GM06990 (cell line): ENCODE results near the gene DNAH5.

Source experiments
- DNase-seq: peaks from one replicate; pipeline ENCODE4 v3.0.0-alpha.2; 2011; ENCODE audit not compliant: insufficient read length; ENCODE audit errors: extremely low read depth
- H3K27me3 ChIP-seq: replicated peaks from 2 replicates; pipeline ENCODE4 v1.6.0; 2011; ENCODE audit warnings: low read length; ENCODE audit not compliant: control insufficient read depth, insufficient read depth
- H3K36me3 ChIP-seq: 2 replicates; pipeline ENCODE4 v1.5.1; 2011; ENCODE audit warnings: low read length; ENCODE audit not compliant: control insufficient read depth, insufficient read depth
- H3K4me3 ChIP-seq: replicated peaks from 2 replicates; pipeline ENCODE4 v1.5.1; 2011; ENCODE audit warnings: low read depth, mild to moderate bottlenecking, control low read depth, low read length
- TF ChIP-seq, protein P1 (sequence below): IDR thresholded peaks from 2 replicates; pipeline ENCODE4 v1.5.1; 2011; ENCODE audit warnings: low read length, control low read depth, mild to moderate bottlenecking, inconsistent platforms; ENCODE audit not compliant: insufficient read depth, poor library complexity, severe bottlenecking

DNAH5 gene

DNA sequence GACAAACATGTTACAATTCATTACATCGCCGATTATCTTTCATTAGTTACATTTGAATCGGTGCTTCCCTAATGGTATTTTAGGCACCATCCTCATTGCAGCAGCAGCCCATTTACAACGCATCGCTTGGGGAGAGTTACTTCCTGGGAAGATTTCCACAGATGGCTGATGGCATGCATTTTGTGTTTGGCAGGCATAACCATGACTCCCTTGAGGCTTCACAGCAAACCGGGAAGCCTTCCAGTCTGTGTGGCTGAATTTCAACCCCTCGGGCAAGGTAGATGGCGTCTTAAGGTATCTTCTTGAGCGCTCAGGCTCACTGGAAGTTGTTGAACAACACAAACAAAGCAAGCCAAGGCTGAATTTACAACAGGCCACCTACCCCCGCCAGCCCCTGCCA, 1.6 kb upstream of the DNAH5 start:
- Histone ChIP-seq H3K4me3 (no peak overlapping the region), H3K36me3 (no peaks in the 10 kb centered on the region), H3K27me3 (no peaks in the 10 kb centered on the region; the same call in 1 of the 2 replicates)
- no peak for DNase-seq
- TF ChIP-seq, protein P1, sequence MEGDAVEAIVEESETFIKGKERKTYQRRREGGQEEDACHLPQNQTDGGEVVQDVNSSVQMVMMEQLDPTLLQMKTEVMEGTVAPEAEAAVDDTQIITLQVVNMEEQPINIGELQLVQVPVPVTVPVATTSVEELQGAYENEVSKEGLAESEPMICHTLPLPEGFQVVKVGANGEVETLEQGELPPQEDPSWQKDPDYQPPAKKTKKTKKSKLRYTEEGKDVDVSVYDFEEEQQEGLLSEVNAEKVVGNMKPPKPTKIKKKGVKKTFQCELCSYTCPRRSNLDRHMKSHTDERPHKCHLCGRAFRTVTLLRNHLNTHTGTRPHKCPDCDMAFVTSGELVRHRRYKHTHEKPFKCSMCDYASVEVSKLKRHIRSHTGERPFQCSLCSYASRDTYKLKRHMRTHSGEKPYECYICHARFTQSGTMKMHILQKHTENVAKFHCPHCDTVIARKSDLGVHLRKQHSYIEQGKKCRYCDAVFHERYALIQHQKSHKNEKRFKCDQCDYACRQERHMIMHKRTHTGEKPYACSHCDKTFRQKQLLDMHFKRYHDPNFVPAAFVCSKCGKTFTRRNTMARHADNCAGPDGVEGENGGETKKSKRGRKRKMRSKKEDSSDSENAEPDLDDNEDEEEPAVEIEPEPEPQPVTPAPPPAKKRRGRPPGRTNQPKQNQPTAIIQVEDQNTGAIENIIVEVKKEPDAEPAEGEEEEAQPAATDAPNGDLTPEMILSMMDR: no peak

DNA sequence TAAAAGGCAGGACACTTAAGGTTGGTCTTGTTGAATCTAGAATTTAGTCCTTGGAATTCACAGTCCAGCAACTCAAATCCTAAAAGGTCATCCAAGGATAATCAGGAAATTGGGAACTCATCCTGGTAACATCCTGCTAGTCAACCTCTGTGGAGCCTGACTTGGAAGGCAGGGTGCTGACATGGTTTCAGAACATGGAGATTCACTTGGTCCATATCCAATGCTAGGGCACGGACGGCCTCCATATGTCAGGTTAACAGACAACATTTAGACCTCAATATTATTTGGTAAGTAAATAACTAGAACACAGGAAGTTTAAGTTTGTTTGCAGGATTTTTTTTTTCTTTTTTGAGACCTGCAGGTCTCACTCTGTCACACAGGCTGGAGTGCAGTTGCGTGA, 783 bp upstream of the DNAH5 start:
- no peak overlapping the region for H3K4me3 ChIP-seq
- TF ChIP-seq, protein P1: no peak
- DNase-seq: no peak
- H3K27me3 ChIP-seq: no peaks in the 10 kb centered on the region; the same call in 1 of the 2 replicates
- H3K36me3 ChIP-seq: no peaks in the 10 kb centered on the region

DNA sequence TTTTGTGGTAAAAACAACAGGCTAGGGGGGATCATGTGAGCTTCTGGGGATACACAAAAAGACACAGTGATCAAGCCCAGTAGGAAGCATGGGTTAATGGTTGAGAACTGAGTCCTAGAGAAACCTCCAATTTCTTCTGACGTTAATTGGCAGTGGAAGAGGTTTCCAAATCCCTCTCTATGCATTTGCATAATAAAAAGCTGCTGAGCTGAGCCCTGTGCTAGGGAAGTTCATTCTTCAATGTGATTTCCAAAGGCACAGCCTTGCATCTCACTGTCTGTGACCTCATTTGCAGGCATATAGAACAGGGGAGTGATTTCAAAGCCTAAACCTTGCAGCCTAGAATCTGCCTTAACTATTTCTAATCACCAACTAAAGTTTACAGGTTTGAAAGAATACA, 812 bp downstream of the DNAH5 start:
- no peak overlapping the region for H3K4me3 ChIP-seq
- no peaks in the 10 kb centered on the region for H3K36me3 ChIP-seq
- no peaks in the 10 kb centered on the region; the same call in 1 of the 2 replicates for H3K27me3 ChIP-seq
- no peak for DNase-seq
- TF ChIP-seq, protein P1: no peak

DNA sequence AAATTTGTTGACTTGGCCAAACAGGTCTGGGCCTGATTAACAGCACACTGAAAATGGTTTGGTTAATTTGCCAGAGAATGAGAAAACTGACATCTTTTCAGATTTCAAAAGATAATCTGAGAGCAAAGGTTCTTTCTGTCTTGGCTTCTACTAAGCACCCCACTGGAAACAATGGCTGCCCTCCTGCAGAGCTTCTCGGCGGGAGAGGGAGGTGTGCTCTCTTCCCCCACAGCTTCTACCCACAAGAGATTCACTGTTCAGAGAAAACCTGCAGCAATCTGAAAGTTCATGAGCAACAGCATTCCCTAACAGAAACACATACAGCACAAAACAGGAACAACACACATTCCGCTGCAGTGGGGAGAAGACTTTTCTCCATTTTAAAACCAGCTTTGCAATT, 3.0 kb downstream of the DNAH5 start:
- DNase-seq: no peak
- H3K36me3 ChIP-seq: no peaks in the 10 kb centered on the region
- no peaks in the 10 kb centered on the region; the same call in 1 of the 2 replicates for H3K27me3 ChIP-seq
- TF ChIP-seq, protein P1: no peak
- no peak overlapping the region for H3K4me3 ChIP-seq

DNA sequence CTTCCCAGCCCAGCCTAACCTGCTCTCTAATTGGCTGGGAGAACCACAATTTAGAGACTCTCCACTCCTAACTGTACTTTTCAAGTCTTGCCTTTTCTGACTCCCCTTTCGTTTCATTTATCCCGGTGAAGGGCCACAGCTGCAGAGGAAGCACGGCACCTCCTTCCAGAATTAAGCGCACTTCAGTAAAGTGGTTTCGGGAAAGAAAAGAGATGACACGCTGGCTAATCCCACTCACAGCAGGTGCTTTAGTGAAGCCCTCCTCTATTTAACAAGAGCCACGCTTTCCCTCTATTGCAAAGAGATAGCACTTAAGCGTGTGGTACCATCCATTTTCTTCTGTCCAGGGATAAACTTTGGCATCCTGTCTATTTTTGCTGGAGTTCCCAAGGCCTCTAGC, 4.8 kb downstream of the DNAH5 start:
- Histone ChIP-seq H3K36me3 (no peaks in the 10 kb centered on the region), H3K27me3 (no peaks in the 10 kb centered on the region; the same call in 1 of the 2 replicates), H3K4me3 (no peak overlapping the region)
- TF ChIP-seq, protein P1: no peak
- DNase-seq: no peak

DNA sequence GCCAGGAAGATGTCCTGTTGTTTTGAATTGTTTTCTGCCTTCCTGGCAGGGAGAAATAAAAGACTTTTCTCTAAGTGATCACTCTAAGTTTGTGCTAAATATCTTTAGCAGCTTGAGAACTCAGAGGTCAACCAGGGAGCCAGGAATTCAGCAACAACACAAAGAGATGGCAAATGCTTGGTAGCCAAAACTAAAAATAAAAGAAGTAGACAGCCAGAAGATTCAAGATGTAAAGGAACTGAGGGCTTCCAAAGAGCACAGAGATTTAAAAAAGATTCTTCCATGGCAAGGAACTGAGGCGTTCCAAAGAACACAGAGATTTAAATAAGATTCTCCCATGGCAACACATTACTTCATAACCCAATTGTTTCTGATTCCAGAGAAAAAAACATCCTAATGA, 9.6 kb downstream of the DNAH5 start:
- TF ChIP-seq, protein P1: no peak
- Histone ChIP-seq H3K27me3 (no peaks in the 10 kb centered on the region), H3K36me3 (no peaks in the 10 kb centered on the region), H3K4me3 (no peak overlapping the region)
- DNase-seq: no peak
